A673 (cell line): Measurements from ENCODE around the gene MVK.

Source experiments
- EZH2 ChIP-seq: fragments of 200-600 bp; sonication (generic); IDR thresholded peaks from 2 replicates; pipeline ENCODE4 v1.6.1; 2017; ENCODE audit warnings: borderline replicate concordance, low read depth, mild to moderate bottlenecking, mixed read lengths, antibody characterized with exemption, low read length; ENCODE audit not compliant: poor library complexity, severe bottlenecking
- TF ChIP-seq, protein P1 (sequence below): fragments of 300-800, 200-600 bp; sonication (generic); conservative IDR thresholded peaks from 2 replicates; pipeline ENCODE4 v1.5.1; 2017; ENCODE audit warnings: low read depth, mild to moderate bottlenecking, antibody characterized with exemption, low read length, moderate library complexity, mixed read lengths

DNA sequence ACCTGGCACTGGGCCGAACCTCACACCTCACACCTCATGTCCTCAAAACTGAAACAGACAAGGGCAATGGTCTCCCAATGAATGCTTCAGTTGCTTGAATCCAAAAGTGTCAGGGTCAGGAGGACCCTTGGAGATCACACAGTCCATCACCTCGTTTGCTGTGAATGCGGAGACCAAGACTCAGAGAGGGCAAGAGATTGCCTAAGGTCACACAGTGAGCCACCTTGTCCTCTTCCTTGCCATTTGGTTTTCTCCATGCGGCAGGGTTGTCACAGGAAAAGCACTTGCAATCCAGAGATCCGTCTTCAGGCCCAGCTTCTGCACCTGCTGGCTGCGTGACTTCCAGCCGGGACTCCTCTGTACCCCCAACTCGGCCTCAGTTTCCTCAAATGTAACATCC lies 28.0 kb downstream of the MVK start:
- TF ChIP-seq, protein P1, sequence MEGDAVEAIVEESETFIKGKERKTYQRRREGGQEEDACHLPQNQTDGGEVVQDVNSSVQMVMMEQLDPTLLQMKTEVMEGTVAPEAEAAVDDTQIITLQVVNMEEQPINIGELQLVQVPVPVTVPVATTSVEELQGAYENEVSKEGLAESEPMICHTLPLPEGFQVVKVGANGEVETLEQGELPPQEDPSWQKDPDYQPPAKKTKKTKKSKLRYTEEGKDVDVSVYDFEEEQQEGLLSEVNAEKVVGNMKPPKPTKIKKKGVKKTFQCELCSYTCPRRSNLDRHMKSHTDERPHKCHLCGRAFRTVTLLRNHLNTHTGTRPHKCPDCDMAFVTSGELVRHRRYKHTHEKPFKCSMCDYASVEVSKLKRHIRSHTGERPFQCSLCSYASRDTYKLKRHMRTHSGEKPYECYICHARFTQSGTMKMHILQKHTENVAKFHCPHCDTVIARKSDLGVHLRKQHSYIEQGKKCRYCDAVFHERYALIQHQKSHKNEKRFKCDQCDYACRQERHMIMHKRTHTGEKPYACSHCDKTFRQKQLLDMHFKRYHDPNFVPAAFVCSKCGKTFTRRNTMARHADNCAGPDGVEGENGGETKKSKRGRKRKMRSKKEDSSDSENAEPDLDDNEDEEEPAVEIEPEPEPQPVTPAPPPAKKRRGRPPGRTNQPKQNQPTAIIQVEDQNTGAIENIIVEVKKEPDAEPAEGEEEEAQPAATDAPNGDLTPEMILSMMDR: no peak
- no peak for TF ChIP-seq EZH2
